IPS DF 6.9 (cell line): ENCODE measurements around the gene BDH2.

Experiments used
- DNase-seq: peaks from one replicate; pipeline ENCODE4 v3.0.0-alpha.2; 2013; ENCODE audit warnings: low read depth, low spot score
- H3K27ac ChIP-seq: one replicate; pipeline ENCODE4 v1.5.1; 2013; ENCODE audit warnings: low read length, control low read depth
- H3K27me3 ChIP-seq: 2 replicates; pipeline ENCODE4 v1.6.1; 2013; ENCODE audit warnings: mild to moderate bottlenecking, low read length; ENCODE audit not compliant: control insufficient read depth, insufficient read depth
- H3K36me3 ChIP-seq: 2 replicates; pipeline ENCODE4 v1.6.1; 2013; ENCODE audit warnings: low read length; ENCODE audit not compliant: control insufficient read depth, insufficient read depth
- H3K4me1 ChIP-seq: 2 replicates; pipeline ENCODE4 v1.6.1; 2013; ENCODE audit warnings: low read length; ENCODE audit not compliant: control insufficient read depth, insufficient read depth
- H3K4me3 ChIP-seq: 2 replicates; pipeline ENCODE4 v1.5.1; 2013; ENCODE audit warnings: mild to moderate bottlenecking, low read length
- H3K9me3 ChIP-seq: 2 replicates; pipeline ENCODE4 v1.6.1; 2013; ENCODE audit warnings: low read length, inconsistent platforms; ENCODE audit not compliant: control insufficient read depth, insufficient read depth
- WGBS: extraction: QIAGEN DNeasy Blood & Tissue Kit; methylation state at CpG from one replicate; pipeline ENCODE4 v1.1.7; 2013; ENCODE audit warnings: mixed read lengths, missing lambda C conversion rate; ENCODE audit not compliant: insufficient read length, insufficient coverage; 5-methylcytosine and 5-hydroxymethylcytosine counted together

The BDH2 gene

GRCh38 chr4:103060453-103061148, 39.0 kb downstream of the BDH2 start:
- no peaks in the 10 kb centered on the region for H3K27me3 ChIP-seq
- H3K9me3 ChIP-seq, result no peaks in the 10 kb centered on the region
- H3K4me3 ChIP-seq, result no peak overlapping the region
- no peaks in the 10 kb centered on the region for H3K36me3 ChIP-seq
- no peak for DNase-seq
- no peaks in the 10 kb centered on the region for H3K4me1 ChIP-seq
- no CpG with 5 or more reads among the region's 2 CpGs for WGBS
- H3K27ac ChIP-seq, result no peak overlapping the region

GRCh38 chr4:103054030-103054429, 45.6 kb downstream of the BDH2 start:
- DNase-seq, result no peak
- Histone ChIP-seq H3K4me3 (no peak overlapping the region), H3K9me3 (no peaks in the 10 kb centered on the region), H3K27ac (no peak overlapping the region), H3K27me3 (no peaks in the 10 kb centered on the region), H3K36me3 (no peaks in the 10 kb centered on the region), H3K4me1 (no peaks in the 10 kb centered on the region)
- WGBS, result no CpG with 5 or more reads among the region's 3 CpGs

- H3K4me1 ChIP-seq, result no peaks in the 10 kb centered on the region
- no peaks in the 10 kb centered on the region for H3K36me3 ChIP-seq
- no peak overlapping the region for H3K27ac ChIP-seq
- DNase-seq, result no peak
- no peaks in the 10 kb centered on the region for H3K9me3 ChIP-seq
- no peak overlapping the region for H3K4me3 ChIP-seq
- no CpG with 5 or more reads among the region's 3 CpGs for WGBS
- H3K27me3 ChIP-seq, result no peaks in the 10 kb centered on the region
Measured at GRCh38 chr4:103052779-103053178, 46.9 kb downstream of the BDH2 start.

- Histone ChIP-seq H3K36me3 (no peaks in the 10 kb centered on the region), H3K27me3 (no peaks in the 10 kb centered on the region), H3K4me1 (no peaks in the 10 kb centered on the region), H3K9me3 (no peaks in the 10 kb centered on the region), H3K4me3 (no peak overlapping the region), H3K27ac (no peak overlapping the region)
- no peak for DNase-seq
- WGBS, result no CpG with 5 or more reads among the region's 3 CpGs
Measured at GRCh38 chr4:103052145-103052544, 47.5 kb downstream of the BDH2 start.

DNA sequence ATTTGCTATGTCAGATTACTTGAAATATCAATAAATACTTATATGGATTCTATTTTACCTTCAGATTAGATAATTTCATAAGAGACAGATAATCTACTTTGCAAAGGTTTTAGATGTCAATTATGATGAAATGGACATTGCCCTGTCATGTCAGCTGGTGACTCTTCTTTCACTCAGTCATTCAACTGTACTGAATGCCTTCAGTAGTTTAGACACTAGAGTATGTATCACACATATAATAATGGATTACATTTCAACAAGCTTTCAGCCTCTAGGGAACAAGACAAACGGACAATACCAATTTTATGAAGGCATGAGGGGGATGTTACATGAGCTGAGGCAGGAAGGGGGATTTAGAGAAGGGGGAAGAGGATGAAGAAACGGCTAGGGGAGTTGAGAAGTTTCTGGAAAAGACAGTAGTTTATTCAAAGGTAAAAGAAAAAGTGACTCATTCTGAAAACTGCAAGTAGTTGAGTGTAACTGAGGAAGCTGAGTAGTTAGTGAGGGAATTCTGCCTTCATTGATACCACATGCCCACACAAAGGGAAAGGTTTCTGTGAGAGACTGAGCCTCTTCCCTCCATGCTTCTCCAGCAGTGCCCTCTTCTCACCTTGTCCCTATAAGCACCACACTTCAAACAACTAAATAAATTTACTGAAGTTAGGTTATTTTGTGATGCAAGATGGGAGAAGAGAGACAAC, 48.7 kb downstream of the BDH2 start:
- Histone ChIP-seq H3K27ac (no peak overlapping the region), H3K4me1 (no peaks in the 10 kb centered on the region), H3K9me3 (no peaks in the 10 kb centered on the region), H3K36me3 (no peaks in the 10 kb centered on the region), H3K4me3 (no peak overlapping the region), H3K27me3 (no peaks in the 10 kb centered on the region)
- no peak for DNase-seq
- 100% methylated on average over 1 of the region's 2 CpGs for WGBS

DNA sequence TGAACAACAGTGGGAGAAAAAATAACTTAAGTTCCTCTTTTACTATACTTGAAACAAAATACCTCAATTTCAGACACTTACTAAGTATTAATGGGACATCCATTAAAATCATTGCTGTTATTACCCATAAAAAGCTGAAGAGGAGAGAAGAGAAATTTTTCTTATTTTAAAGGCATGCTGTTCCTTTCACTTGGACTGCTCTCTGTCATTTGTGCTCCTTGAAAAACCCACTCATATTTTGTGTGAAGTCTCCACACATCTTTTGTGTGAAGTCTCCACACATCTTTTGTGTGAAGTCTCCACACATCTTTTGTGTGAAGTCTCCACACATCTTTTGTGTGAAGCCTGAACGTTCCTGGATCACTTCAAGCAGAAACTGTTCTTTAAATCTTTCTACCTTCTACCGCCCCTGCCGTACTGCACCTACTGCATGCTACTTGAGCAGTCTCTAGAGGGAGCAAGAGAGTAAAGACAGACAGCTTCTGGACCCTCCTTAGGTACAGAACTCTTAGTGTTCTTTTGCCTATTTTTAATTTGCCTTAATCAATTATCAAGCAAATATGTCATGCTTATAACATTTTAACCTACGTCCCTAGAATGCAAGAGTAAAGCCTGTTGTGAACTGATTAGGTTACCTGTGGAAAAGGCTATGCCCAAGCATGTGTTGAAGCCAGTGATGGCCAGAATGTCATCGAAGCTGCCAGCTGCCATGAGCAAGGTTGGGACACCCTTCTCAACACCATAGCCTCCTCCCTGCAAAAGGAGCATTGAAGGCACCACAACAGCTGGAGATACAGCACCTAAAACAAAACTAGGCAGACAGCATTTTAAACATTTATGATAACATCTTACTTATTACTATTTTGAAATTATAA, 53.0 kb downstream of the BDH2 start:
- no peak overlapping the region for H3K4me3 ChIP-seq
- no peaks in the 10 kb centered on the region for H3K4me1 ChIP-seq
- no CpG with 5 or more reads among the region's 5 CpGs for WGBS
- H3K36me3 ChIP-seq, result no peaks in the 10 kb centered on the region
- no peaks in the 10 kb centered on the region for H3K27me3 ChIP-seq
- no peaks in the 10 kb centered on the region for H3K9me3 ChIP-seq
- DNase-seq, result peak; percentile 5
- no peak overlapping the region for H3K27ac ChIP-seq

- no peaks in the 10 kb centered on the region for H3K4me1 ChIP-seq
- WGBS, result no CpG with 5 or more reads among the region's 2 CpGs
- H3K36me3 ChIP-seq, result no peaks in the 10 kb centered on the region
- H3K27me3 ChIP-seq, result no peaks in the 10 kb centered on the region
- no peak overlapping the region for H3K4me3 ChIP-seq
- H3K27ac ChIP-seq, result no peak overlapping the region
- DNase-seq, result no peak
- no peaks in the 10 kb centered on the region for H3K9me3 ChIP-seq
Measured at GRCh38 chr4:103044183-103044582, 55.5 kb downstream of the BDH2 start.

DNA sequence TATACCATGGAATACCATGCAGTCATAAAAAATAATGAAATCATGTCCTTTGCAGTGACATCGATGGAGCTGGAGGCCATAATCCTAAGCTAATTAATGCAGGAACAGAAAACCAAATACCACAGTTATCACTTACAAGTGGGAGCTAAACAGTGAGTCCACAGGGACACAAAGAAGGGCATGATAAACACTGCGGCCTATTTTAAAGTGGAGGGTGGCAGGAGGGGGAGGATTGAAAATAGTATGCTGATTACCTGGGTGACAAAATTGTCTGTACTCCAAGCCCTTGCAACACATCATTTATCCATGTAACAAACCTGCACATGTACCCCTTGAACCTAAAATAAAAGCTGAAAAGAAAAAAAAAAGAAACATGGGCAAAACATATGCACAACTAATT, 63.5 kb downstream of the BDH2 start:
- H3K4me1 ChIP-seq, result no peaks in the 10 kb centered on the region
- no CpG with 5 or more reads among the region's 2 CpGs for WGBS
- H3K36me3 ChIP-seq, result no peaks in the 10 kb centered on the region
- DNase-seq, result no peak
- no peaks in the 10 kb centered on the region for H3K9me3 ChIP-seq
- H3K4me3 ChIP-seq, result no peak overlapping the region
- no peak overlapping the region for H3K27ac ChIP-seq
- no peaks in the 10 kb centered on the region for H3K27me3 ChIP-seq

DNA sequence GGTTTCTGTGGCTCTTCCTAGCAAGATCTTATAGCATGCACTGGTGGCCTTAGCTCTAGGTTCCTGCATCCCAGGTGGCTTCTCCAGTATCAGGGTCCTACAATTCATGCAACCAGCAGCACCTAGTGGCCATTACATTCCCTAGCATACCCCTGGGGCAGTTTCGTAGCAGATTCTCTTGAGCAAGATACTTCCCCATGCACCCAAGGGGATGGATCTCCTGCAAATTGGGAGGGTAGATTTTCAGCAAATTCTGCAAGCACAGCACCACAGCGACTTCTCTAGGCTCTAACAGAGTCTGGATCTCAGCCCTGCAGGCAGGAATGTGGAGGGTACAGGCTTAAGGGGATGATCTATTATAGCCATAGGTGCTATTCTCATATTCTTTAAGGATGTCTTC, 67.1 kb downstream of the BDH2 start:
- Histone ChIP-seq H3K36me3 (no peaks in the 10 kb centered on the region), H3K9me3 (no peaks in the 10 kb centered on the region), H3K4me1 (no peaks in the 10 kb centered on the region), H3K27ac (no peak overlapping the region), H3K4me3 (no peak overlapping the region), H3K27me3 (no peaks in the 10 kb centered on the region)
- peak; percentile 73 for DNase-seq
- no CpG with 5 or more reads among the region's 2 CpGs for WGBS

DNA sequence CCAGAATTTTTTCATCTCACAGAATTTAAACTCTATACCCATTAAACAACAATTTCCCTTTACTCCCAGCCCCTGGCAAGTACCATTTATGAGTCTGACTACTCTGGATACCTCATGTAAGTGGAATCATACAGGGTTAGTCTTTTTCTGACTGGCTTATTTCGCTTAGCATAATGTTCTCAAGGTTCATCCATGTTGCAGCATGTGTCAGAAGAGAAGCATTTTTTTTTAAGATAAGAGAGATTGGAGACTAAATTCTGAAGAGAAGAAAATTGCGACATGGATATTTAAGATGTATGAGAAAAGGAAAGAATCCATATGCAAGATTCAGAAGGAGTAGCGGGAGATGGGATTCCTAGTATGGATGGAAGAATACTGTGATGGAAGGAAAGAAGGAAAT, 68.8 kb downstream of the BDH2 start:
- 100% methylated on average over 1 of the region's 3 CpGs for WGBS
- H3K36me3 ChIP-seq, result no peaks in the 10 kb centered on the region

More for the DNA sequence above, 68.8 kb downstream of the BDH2 start:
- Histone ChIP-seq H3K9me3 (no peaks in the 10 kb centered on the region), H3K4me3 (no peak overlapping the region), H3K4me1 (no peaks in the 10 kb centered on the region), H3K27me3 (no peaks in the 10 kb centered on the region), H3K27ac (no peak overlapping the region)
- no peak for DNase-seq
